ENCODE measurements around the gene C10orf88.
"Not testable (repeated sequence)": the region's sequence is repeated elsewhere in the genome, so short reads cannot be mapped to it uniquely, and the experiment has no call there.

The C10orf88 gene

DNA sequence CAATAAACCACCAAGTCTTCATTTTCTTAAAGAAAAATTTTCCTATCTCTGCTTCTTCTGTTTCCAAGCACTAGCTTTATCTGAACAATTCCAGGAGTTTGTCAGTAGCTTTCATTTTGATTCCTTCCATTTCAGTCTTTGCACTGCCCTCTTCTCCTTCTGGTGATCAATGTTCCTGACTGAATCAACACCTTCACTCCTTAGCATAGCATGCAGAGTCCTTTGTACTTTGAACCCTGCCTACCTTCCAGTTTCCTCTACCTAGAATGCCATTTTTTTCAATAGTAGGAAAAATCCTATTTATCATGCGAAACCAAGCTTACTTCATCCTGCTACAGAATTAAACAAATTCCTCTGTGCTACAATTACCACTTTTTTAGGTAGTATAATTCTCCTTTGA, 1.9 kb upstream of the C10orf88 start:
- DNase-seq = no peak

DNA sequence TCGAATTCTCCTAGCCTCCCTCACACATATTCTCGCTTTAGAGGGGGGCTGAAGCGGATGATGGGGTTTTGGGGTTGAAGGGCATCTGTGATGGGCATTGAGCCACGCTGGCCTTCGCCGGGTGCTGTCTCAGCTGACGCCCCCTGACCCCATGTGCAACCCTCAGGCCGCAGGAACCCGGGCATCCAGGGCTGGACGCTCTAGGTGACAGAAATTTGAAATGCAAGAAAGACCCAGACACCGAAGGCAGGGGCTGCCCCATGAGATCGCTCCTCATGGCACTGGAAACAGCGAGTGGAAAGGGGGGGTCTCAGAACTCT, 664 bp upstream of the C10orf88 start:
- no peak for DNase-seq

DNA sequence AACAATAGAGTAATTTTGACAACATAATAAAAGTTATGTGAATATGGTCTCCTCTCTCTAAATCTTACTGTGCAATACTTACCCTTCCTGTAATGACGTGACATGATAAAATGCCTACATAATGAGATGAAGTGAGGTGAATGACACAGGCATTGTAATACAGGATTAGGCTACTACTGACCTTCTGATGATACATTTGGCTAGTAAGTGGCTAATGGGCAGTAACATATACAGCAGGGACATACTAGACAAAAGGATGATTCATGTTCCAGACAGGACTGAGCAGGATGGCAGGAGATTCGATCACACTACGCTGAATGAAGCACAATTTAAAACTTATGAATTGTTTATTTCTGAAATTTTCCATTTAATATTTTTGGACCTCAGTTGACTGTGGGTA, 4.7 kb downstream of the C10orf88 start:
- no peak for DNase-seq

DNA sequence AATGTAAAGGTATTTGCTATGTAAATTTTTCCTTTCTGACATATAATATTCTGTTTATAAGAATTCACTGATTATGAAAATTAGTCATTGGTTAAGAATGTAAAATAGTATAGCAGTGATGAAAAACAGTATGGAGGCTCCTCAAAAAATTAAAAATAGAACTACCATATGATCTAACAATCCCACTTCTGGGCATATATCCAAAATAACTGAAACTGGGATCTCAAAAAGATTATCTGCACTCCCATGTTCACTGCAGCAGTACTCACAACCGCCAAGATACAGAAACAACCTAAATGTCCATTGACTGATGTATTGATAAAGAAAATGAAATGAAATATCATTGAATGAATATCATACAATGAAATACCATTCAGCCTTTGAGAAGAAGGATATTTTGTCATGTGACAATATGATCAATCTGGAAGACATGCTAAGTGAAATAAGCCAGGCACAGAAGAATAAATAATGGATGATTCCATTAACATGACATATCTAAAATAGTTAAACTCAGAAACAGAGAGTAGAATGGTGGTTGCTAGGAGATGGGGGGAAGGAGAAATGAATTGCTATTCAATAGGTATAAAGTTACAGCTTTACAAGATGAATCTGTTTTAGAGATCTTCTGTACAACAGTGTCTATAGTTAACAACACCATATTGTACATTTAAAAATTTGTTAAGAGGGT, 14.0 kb downstream of the C10orf88 start:
- no peak for DNase-seq

DNA sequence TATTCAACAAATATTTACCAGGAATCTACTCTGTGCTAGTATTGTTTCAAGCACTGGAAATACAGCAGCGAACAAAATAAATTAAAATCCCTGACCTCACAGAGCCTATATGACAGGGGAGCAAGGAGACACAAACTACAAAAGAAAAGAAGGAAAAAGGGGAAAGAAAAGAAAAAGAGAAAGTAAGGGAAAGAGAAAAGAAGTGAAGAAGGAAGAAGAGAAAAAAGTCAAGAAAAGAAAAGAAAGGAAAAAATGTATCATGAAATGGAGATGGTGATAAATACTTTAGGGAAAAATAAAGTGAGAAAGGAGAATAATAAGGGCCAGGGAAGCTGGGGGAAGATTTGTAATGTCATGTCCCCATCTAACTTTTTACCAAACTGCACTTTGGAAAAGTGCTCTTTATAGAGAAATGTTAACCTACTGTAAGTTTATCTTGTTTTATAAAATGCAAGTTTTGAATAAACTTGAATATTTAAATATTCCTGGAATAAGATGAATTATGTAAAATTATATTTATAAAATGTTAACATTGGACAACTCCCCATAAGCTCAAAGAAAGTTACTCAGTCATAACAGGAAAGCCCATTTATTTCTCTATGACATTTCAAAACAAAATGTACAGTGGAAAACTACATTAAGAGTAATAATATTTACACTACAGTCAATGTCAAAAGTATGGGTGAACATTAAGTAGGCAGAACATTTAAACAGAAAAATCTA, 14.7 kb downstream of the C10orf88 start:
- no peak for DNase-seq

DNA sequence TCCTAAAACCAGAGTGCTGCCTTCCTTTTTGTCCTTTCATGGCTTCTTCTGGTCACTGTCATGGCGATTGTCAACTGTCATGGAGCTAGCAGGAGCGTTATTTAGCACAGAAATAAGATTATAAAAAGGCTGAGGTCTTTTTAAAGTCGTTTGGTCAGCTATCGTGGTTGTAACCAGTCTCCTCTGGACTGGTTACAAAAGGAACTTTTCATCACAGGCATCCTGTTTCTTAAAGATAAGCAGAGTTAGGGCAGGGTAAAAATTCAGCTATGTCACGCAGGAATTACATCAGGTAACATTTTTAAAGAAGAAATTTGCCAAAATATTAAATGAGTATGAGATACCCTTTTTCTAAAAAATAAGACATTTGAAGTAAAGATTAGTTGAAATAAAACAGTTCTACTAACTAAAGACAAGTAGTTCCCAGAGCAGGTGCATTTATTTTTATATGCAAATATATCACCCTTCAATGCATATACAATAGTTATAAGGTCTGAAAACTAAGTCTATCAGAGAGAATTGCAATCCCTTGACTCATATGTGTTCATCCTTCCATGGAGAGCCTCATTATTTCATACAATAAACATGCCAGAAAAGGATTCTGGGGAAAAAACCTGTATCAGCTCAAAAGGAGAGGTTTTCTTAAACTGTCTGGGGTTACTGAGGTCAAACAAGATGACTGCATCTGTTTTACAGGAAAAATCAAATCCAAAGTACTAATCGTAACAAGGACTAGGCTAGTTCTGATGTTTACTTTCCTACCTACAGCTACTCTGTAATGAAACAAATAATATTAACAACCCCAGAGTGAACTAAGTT, 22.7 kb downstream of the C10orf88 start:
- DNase-seq = no peak

DNA sequence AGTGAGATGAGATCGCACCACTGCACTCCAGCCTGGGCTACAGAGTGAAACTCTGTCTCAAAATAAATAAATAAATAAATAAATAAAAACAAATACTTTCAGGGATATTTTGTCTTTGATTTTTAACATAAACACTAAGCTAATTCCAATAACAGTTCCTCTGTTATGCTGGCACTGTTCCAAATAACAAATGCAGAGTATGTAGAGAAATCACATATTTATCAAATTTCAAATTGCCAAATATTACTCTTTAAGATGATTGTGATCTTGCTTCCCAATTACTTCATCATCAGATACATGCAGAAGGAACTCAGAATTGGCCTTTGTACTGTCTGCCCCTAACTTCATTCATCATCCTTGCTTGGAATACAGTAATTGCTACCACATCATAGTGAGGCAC, 23.9 kb downstream of the C10orf88 start:
- DNase-seq = no peak

DNA sequence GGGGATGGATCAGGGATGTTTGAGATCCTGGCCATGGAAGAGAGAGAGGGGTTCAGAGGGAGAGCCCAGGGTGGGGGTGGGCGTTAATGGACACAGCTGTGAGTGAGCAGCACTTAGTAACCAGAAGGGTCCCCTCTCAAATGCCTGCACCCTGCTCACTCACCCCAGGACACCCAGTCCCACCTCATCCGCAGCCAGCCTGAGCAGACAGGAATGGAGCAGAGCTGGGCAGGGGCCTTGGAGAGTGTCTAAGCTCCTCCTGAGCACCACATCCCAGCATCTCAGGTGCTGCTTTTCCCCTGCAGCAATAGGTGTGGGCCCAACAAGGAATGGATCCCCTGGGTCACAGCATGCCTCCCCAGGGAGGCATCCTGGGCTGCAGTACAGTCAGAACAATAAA, 38.3 kb downstream of the C10orf88 start:
- DNase-seq = no peak

DNA sequence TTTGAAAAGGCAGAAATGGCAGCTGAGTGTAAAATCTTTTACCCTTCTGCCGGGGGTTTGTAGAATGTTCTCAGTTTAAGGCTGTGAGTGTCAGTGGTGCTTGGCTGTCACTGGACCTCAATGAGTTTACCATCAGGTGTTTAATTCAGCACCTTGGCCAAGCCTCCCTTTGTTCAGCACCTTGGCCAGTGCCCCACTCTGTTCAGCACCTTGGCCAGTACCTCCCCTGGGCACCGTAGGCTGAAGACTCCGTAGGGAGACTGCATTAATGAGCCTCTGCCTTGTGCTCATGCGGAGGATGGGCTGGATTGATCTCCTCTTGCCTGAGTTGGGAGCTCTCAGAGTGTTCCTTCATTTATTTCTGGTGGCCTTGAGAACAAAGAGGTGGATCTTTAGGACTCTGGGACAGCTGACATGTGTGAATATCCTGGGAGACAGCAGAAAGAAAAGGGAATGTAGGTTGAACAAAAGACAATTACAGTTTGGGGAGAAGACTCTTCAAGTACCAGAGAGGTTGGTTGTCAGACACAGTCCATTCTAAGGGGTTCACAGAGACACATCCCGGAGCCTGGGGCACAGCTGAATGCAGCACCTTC, 42.0 kb downstream of the C10orf88 start:
- no peak for DNase-seq

DNA sequence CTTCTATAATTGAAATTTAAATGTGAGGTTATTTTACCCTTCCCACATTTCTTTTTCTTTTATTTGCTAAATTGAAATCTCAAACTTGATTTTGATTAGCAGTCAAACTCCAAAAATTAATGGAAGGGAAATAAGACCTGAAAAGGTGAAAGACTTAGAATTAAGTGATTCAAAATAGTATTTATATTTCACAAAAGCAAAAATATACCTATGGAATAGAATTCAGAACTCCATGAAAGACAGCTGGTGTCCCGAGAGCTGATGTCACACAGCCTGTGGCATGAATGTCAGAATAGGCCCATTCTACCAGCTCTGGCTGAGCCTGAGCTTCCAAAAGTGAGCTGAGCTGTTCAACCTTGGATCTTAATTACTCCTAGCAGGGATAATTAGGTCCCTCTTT, 43.7 kb downstream of the C10orf88 start, which contains the start of gene FAM24A:
Gene FAM24A (plus strand): TSS at position 301 of the 400 bp plus-strand sequence. CDS start 1,025 bp downstream, outside the sequence.
- DNase-seq = no peak

DNA sequence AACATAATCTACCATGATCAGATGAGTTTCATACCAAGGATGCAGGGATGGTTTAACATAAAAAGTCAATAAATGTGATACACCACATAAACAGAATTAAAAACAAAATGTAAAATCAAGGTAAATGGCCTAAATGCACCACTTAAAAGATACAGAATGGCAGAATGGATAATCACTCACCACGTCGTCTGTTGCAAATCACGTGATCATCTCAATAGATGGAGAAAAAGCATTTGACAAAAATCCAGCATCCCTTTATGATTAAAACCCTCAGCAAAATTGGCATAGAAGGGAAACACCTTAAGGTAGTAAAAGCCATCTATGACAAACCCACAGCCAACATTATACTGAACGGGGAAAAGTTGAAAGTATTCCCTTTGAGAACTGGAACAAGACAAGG, 50.2 kb downstream of the C10orf88 start:
- DNase-seq = not testable (repeated sequence)

DNA sequence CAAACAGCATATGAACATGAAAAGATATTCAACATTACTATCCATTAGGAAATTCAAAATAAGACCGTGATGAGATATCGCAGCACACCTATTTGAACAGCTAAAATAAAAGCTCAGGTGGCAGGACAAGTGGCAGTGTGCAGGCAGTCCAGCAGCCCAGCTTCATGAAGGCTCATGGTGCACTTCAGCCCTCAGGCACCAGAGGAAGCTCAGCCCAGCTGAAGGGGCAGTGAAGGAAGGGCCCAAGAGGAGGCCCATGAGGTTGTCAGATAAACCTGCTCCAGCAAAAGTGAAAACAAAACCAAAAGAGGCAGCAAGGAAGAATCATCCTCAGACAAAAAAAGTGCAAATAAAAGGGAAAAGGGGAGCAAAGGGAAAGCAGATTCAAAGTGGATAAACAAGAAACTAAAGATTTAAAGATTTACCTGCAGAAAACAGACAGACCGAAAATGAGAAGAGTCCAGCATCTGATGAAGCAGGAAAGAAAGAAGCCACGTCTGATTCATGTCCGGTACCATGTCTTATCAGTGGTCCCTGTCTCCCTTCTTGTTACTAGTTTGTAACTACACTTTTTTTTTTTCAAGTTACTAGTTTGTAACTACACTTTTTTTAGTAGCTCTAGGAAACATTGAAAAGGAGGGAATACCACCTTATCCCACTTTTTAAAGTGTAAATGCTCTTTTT, 59.6 kb downstream of the C10orf88 start:
- no peak for DNase-seq

DNA sequence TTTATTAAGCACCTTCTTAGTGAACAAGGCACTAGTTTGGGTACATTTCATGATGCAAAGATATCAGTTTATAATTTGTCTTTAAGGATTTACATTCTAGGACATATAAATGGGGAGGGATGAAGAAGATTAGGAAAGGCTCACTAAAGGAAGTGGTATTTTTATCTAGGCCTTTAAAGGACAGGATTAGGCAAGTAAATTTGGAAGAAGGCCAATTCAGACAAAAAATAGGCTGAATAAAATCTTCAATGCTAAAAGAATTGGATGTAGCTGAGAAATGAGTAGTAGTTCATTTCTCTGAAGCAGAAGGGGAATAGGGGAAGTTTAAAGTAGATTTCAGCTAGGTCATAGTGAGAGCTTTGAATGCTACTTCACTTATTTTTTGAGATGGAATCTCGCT, 69.9 kb downstream of the C10orf88 start:
- no peak for DNase-seq

DNA sequence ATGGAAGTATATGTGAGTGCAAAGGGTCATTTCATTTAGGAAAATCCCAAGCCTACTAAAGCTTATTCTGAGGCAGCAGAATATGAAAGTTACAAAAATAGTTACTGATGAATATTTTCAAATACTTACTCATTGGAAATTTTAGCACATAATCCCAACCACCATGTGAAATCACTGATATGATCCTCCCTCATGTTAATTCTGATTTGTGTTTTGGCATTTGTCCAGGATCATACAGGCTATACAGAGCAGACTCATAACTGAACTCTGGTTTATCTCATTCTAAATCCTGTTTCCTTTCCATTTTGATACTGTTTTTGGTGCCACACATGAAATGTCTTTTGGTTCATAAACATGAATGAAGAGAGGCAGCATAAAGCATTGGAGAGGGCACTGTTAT, 71.3 kb downstream of the C10orf88 start:
- DNase-seq = no peak

All from NCI-H1105 (cell line).